ENCODE measurements around the gene ATP9B.
"Not testable (repeated sequence)": the region's sequence is repeated elsewhere in the genome, so short reads cannot be mapped to it uniquely, and the experiment has no call there.

The ATP9B gene

GRCh38 chr18:79251021-79251420, 181.8 kb downstream of the ATP9B start:
- Histone ChIP-seq H3K4me1 (ENCODE audit: control insufficient read depth, low read depth, low read length) (no peaks in the 10 kb centered on the region), H3K4me3 (ENCODE audit: low read length) (no peak overlapping the region), H3K9me3 (ENCODE audit: control insufficient read depth, low read depth, low read length) (no peaks in the 10 kb centered on the region), H3K36me3 (ENCODE audit: control insufficient read depth, low read depth, low read length) (no peaks in the 10 kb centered on the region), H3K27ac (ENCODE audit: low read length) (no peak overlapping the region), H3K9ac (ENCODE audit: low read length) (no peak overlapping the region), H3K27me3 (ENCODE audit: control insufficient read depth, insufficient read depth, low read length) (no peaks in the 10 kb centered on the region)

GRCh38 chr18:79252904-79253633, 183.9 kb downstream of the ATP9B start:
- no peak overlapping the region for H3K27ac ChIP-seq (ENCODE audit: low read length)
- H3K4me1 ChIP-seq (ENCODE audit: control insufficient read depth, low read depth, low read length): no peaks in the 10 kb centered on the region
- H3K9me3 ChIP-seq (ENCODE audit: control insufficient read depth, low read depth, low read length): no peaks in the 10 kb centered on the region
- no peak overlapping the region for H3K4me3 ChIP-seq (ENCODE audit: low read length)
- H3K36me3 ChIP-seq (ENCODE audit: control insufficient read depth, low read depth, low read length): no peaks in the 10 kb centered on the region
- no peaks in the 10 kb centered on the region for H3K27me3 ChIP-seq (ENCODE audit: control insufficient read depth, insufficient read depth, low read length)
- no peak overlapping the region for H3K9ac ChIP-seq (ENCODE audit: low read length)

- Histone ChIP-seq H3K9ac (ENCODE audit: low read length) (no peak overlapping the region), H3K27me3 (ENCODE audit: control insufficient read depth, insufficient read depth, low read length) (no peaks in the 10 kb centered on the region), H3K4me1 (ENCODE audit: control insufficient read depth, low read depth, low read length) (no peaks in the 10 kb centered on the region), H3K4me3 (ENCODE audit: low read length) (no peak overlapping the region), H3K36me3 (ENCODE audit: control insufficient read depth, low read depth, low read length) (no peaks in the 10 kb centered on the region), H3K9me3 (ENCODE audit: control insufficient read depth, low read depth, low read length) (no peaks in the 10 kb centered on the region), H3K27ac (ENCODE audit: low read length) (no peak overlapping the region)
Measured at GRCh38 chr18:79257480-79257879, 188.3 kb downstream of the ATP9B start.

GRCh38 chr18:79258447-79258846, 189.3 kb downstream of the ATP9B start:
- Histone ChIP-seq H3K27ac (ENCODE audit: low read length) (no peak overlapping the region), H3K36me3 (ENCODE audit: control insufficient read depth, low read depth, low read length) (no peaks in the 10 kb centered on the region), H3K9ac (ENCODE audit: low read length) (no peak overlapping the region), H3K4me3 (ENCODE audit: low read length) (no peak overlapping the region), H3K4me1 (ENCODE audit: control insufficient read depth, low read depth, low read length) (no peaks in the 10 kb centered on the region), H3K27me3 (ENCODE audit: control insufficient read depth, insufficient read depth, low read length) (no peaks in the 10 kb centered on the region), H3K9me3 (ENCODE audit: control insufficient read depth, low read depth, low read length) (no peaks in the 10 kb centered on the region)

GRCh38 chr18:79259218-79259617, 190.0 kb downstream of the ATP9B start:
- no peak overlapping the region for H3K9ac ChIP-seq (ENCODE audit: low read length)

GRCh38 chr18:79260023-79260422, 190.8 kb downstream of the ATP9B start:
- H3K4me3 ChIP-seq (ENCODE audit: low read length): no peak overlapping the region

More at GRCh38 chr18:79259218-79259617, 190.0 kb downstream of the ATP9B start:
- no peaks in the 10 kb centered on the region for H3K36me3 ChIP-seq (ENCODE audit: control insufficient read depth, low read depth, low read length)
- no peaks in the 10 kb centered on the region for H3K9me3 ChIP-seq (ENCODE audit: control insufficient read depth, low read depth, low read length)
- no peaks in the 10 kb centered on the region for H3K27me3 ChIP-seq (ENCODE audit: control insufficient read depth, insufficient read depth, low read length)
- H3K4me3 ChIP-seq (ENCODE audit: low read length): no peak overlapping the region
- no peak overlapping the region for H3K27ac ChIP-seq (ENCODE audit: low read length)
- no peaks in the 10 kb centered on the region for H3K4me1 ChIP-seq (ENCODE audit: control insufficient read depth, low read depth, low read length)

GRCh38 chr18:79260510-79260909, 191.3 kb downstream of the ATP9B start:
- no peaks in the 10 kb centered on the region for H3K4me1 ChIP-seq (ENCODE audit: control insufficient read depth, low read depth, low read length)

More at GRCh38 chr18:79260023-79260422, 190.8 kb downstream of the ATP9B start:
- Histone ChIP-seq H3K4me1 (ENCODE audit: control insufficient read depth, low read depth, low read length) (no peaks in the 10 kb centered on the region), H3K27ac (ENCODE audit: low read length) (no peak overlapping the region), H3K9me3 (ENCODE audit: control insufficient read depth, low read depth, low read length) (no peaks in the 10 kb centered on the region), H3K36me3 (ENCODE audit: control insufficient read depth, low read depth, low read length) (no peaks in the 10 kb centered on the region), H3K9ac (ENCODE audit: low read length) (no peak overlapping the region), H3K27me3 (ENCODE audit: control insufficient read depth, insufficient read depth, low read length) (no peaks in the 10 kb centered on the region)

GRCh38 chr18:79265068-79265467, 195.9 kb downstream of the ATP9B start:
- H3K27me3 ChIP-seq (ENCODE audit: control insufficient read depth, insufficient read depth, low read length); H3K36me3 ChIP-seq (ENCODE audit: control insufficient read depth, low read depth, low read length); H3K4me1 ChIP-seq (ENCODE audit: control insufficient read depth, low read depth, low read length); H3K4me3 ChIP-seq (ENCODE audit: low read length); H3K9me3 ChIP-seq (ENCODE audit: control insufficient read depth, low read depth, low read length); H3K9ac ChIP-seq (ENCODE audit: low read length); H3K27ac ChIP-seq (ENCODE audit: low read length): not testable (repeated sequence)

More at GRCh38 chr18:79260510-79260909, 191.3 kb downstream of the ATP9B start:
- H3K27me3 ChIP-seq (ENCODE audit: control insufficient read depth, insufficient read depth, low read length): no peaks in the 10 kb centered on the region
- H3K27ac ChIP-seq (ENCODE audit: low read length): no peak overlapping the region
- no peaks in the 10 kb centered on the region for H3K36me3 ChIP-seq (ENCODE audit: control insufficient read depth, low read depth, low read length)
- H3K9ac ChIP-seq (ENCODE audit: low read length): no peak overlapping the region
- H3K9me3 ChIP-seq (ENCODE audit: control insufficient read depth, low read depth, low read length): no peaks in the 10 kb centered on the region
- no peak overlapping the region for H3K4me3 ChIP-seq (ENCODE audit: low read length)

GRCh38 chr18:79271812-79272211, 202.6 kb downstream of the ATP9B start:
- H3K27ac ChIP-seq (ENCODE audit: low read length); H3K9me3 ChIP-seq (ENCODE audit: control insufficient read depth, low read depth, low read length); H3K4me3 ChIP-seq (ENCODE audit: low read length); H3K9ac ChIP-seq (ENCODE audit: low read length); H3K36me3 ChIP-seq (ENCODE audit: control insufficient read depth, low read depth, low read length); H3K27me3 ChIP-seq (ENCODE audit: control insufficient read depth, insufficient read depth, low read length): not testable (repeated sequence)
- peaks cover 12% of the 10 kb centered on the region for H3K4me1 ChIP-seq (ENCODE audit: control insufficient read depth, low read depth, low read length)

GRCh38 chr18:79272916-79273315, 203.7 kb downstream of the ATP9B start:
- H3K27me3 ChIP-seq (ENCODE audit: control insufficient read depth, insufficient read depth, low read length): no peaks in the 10 kb centered on the region
- H3K9ac ChIP-seq (ENCODE audit: low read length): no peak overlapping the region
- H3K4me3 ChIP-seq (ENCODE audit: low read length): no peak overlapping the region
- H3K4me1 ChIP-seq (ENCODE audit: control insufficient read depth, low read depth, low read length): peaks cover 12% of the 10 kb centered on the region
- no peak overlapping the region for H3K27ac ChIP-seq (ENCODE audit: low read length)
- no peaks in the 10 kb centered on the region for H3K36me3 ChIP-seq (ENCODE audit: control insufficient read depth, low read depth, low read length)
- H3K9me3 ChIP-seq (ENCODE audit: control insufficient read depth, low read depth, low read length): no peaks in the 10 kb centered on the region

- peaks cover 12% of the 10 kb centered on the region for H3K4me1 ChIP-seq (ENCODE audit: control insufficient read depth, low read depth, low read length)
- H3K27me3 ChIP-seq (ENCODE audit: control insufficient read depth, insufficient read depth, low read length): no peaks in the 10 kb centered on the region
- H3K9ac ChIP-seq (ENCODE audit: low read length): no peak overlapping the region
- H3K4me3 ChIP-seq (ENCODE audit: low read length): no peak overlapping the region
- no peak overlapping the region for H3K27ac ChIP-seq (ENCODE audit: low read length)
- H3K9me3 ChIP-seq (ENCODE audit: control insufficient read depth, low read depth, low read length): no peaks in the 10 kb centered on the region
- H3K36me3 ChIP-seq (ENCODE audit: control insufficient read depth, low read depth, low read length): no peaks in the 10 kb centered on the region
Measured at GRCh38 chr18:79274823-79275222, 205.6 kb downstream of the ATP9B start.

GRCh38 chr18:79275461-79275860, 206.3 kb downstream of the ATP9B start:
- Histone ChIP-seq H3K27me3 (ENCODE audit: control insufficient read depth, insufficient read depth, low read length) (no peaks in the 10 kb centered on the region), H3K36me3 (ENCODE audit: control insufficient read depth, low read depth, low read length) (no peaks in the 10 kb centered on the region), H3K9ac (ENCODE audit: low read length) (no peak overlapping the region), H3K9me3 (ENCODE audit: control insufficient read depth, low read depth, low read length) (no peaks in the 10 kb centered on the region), H3K4me1 (ENCODE audit: control insufficient read depth, low read depth, low read length) (peaks cover 12% of the 10 kb centered on the region), H3K27ac (ENCODE audit: low read length) (no peak overlapping the region), H3K4me3 (ENCODE audit: low read length) (no peak overlapping the region)
